ENCODE results near the gene CST4. TPM values are rescaled to one million over a fixed set of nuclear protein-coding genes. Genes with fewer than 3 reads are reported as not detected.

Gene CST4
- total and polyA plus RNA-seq, 2 experiments from 2014 or later = 0.23 TPM; not detected in 1

GRCh38 chr20:23643659-23644058, 45.2 kb downstream of the CST4 start:
- H3K27ac ChIP-seq = no peak overlapping the region
- H3K4me3 ChIP-seq = no peak overlapping the region
- H2AFZ ChIP-seq = no peak overlapping the region
- TF ChIP-seq, protein P1, sequence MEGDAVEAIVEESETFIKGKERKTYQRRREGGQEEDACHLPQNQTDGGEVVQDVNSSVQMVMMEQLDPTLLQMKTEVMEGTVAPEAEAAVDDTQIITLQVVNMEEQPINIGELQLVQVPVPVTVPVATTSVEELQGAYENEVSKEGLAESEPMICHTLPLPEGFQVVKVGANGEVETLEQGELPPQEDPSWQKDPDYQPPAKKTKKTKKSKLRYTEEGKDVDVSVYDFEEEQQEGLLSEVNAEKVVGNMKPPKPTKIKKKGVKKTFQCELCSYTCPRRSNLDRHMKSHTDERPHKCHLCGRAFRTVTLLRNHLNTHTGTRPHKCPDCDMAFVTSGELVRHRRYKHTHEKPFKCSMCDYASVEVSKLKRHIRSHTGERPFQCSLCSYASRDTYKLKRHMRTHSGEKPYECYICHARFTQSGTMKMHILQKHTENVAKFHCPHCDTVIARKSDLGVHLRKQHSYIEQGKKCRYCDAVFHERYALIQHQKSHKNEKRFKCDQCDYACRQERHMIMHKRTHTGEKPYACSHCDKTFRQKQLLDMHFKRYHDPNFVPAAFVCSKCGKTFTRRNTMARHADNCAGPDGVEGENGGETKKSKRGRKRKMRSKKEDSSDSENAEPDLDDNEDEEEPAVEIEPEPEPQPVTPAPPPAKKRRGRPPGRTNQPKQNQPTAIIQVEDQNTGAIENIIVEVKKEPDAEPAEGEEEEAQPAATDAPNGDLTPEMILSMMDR (IDR thresholded peaks at IDR 0.05; ENCODE audit: poor library complexity) = no peak
- TF ChIP-seq EZH2 (IDR thresholded peaks at IDR 0.05; ENCODE audit: borderline replicate concordance) (no peak), EZH2phosphoT487 (IDR thresholded peaks at IDR 0.05; ENCODE audit: low read depth, severe bottlenecking, unreplicated experiment) (no peak)
- no peaks in the 10 kb centered on the region for H3K27me3 ChIP-seq
- H4K20me1 ChIP-seq (ENCODE audit: insufficient read depth, poor library complexity, severe bottlenecking) = no peaks in the 10 kb centered on the region
- no peaks in the 10 kb centered on the region for H3K36me3 ChIP-seq (replicated peaks; ENCODE audit: insufficient read depth, low read depth)
- H3K4me1 ChIP-seq (ENCODE audit: insufficient read depth) = no peaks in the 10 kb centered on the region
- no peaks in the 10 kb centered on the region for H3K9me3 ChIP-seq (ENCODE audit: low read depth)
- no peaks in the 10 kb centered on the region for H3K79me2 ChIP-seq
- no peaks in the 10 kb centered on the region for H3K9me2 ChIP-seq (replicated peaks; ENCODE audit: insufficient read depth)
- no peak overlapping the region for H3K4me2 ChIP-seq
- 88% methylated on average over 6 of the region's 6 CpGs for WGBS (ENCODE audit: low lambda C conversion rate, missing lambda C conversion rate)
- no peak for DNase-seq (ENCODE audit: low spot score)

DNA sequence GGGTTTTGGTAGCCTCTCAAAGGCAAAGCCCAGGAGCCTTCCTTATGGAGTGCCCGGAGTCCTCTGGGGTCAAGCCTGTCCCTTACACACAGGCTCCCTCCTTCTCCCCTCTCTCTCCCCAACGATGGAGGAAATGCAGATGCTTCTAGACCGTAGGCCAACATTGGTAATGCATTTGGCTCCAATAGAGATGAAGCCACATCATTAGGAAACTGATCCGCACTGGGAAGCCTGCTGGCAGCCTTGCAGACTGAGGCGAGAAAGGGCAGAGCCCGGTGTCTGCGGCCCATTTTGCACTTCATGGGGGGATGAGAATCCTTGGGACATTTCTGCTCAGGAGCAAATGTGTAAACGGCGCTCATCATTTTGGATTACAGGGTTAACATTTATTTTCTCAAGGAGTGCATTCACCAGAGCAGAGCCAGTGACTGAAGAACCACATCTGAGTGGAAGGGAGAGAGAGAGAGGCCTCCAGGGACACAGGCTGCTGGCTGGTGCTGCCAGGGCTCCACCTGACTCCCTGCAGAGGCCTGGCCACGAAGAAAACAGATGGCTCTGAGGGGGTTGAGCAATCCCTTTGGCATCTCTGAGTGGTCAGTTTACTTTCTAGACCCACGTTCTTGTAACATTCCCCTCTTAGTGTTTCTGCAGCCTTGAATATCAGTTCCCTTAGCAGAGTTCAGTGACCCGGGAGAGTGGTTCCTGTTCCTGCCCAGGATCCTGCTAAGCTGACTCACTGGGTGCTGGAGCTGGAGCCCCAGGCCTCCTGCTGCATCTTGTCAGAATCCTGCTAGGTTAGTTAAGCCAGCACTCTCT, 46.7 kb downstream of the CST4 start:
- H3K4me2 ChIP-seq = no peak overlapping the region
- 70% methylated on average over 12 of the region's 12 CpGs for WGBS (ENCODE audit: low lambda C conversion rate, missing lambda C conversion rate)
- H3K4me3 ChIP-seq = no peak overlapping the region
- no peaks in the 10 kb centered on the region for H3K9me2 ChIP-seq (replicated peaks; ENCODE audit: insufficient read depth)
- no peak overlapping the region for H2AFZ ChIP-seq
- no peaks in the 10 kb centered on the region for H3K27me3 ChIP-seq
- no peaks in the 10 kb centered on the region for H4K20me1 ChIP-seq (ENCODE audit: insufficient read depth, poor library complexity, severe bottlenecking)
- no peaks in the 10 kb centered on the region for H3K4me1 ChIP-seq (ENCODE audit: insufficient read depth)
- DNase-seq (ENCODE audit: low spot score) = peak; percentile 62
- TF ChIP-seq, protein P1 (IDR thresholded peaks at IDR 0.05; ENCODE audit: poor library complexity) = no peak
- TF ChIP-seq EZH2 (IDR thresholded peaks at IDR 0.05; ENCODE audit: borderline replicate concordance) = no peak
- no peak for TF ChIP-seq EZH2phosphoT487 (IDR thresholded peaks at IDR 0.05; ENCODE audit: low read depth, severe bottlenecking, unreplicated experiment)
- no peaks in the 10 kb centered on the region for H3K9me3 ChIP-seq (ENCODE audit: low read depth)
- no peak overlapping the region for H3K27ac ChIP-seq
- no peaks in the 10 kb centered on the region for H3K36me3 ChIP-seq (replicated peaks; ENCODE audit: insufficient read depth, low read depth)
- no peaks in the 10 kb centered on the region for H3K79me2 ChIP-seq

DNA sequence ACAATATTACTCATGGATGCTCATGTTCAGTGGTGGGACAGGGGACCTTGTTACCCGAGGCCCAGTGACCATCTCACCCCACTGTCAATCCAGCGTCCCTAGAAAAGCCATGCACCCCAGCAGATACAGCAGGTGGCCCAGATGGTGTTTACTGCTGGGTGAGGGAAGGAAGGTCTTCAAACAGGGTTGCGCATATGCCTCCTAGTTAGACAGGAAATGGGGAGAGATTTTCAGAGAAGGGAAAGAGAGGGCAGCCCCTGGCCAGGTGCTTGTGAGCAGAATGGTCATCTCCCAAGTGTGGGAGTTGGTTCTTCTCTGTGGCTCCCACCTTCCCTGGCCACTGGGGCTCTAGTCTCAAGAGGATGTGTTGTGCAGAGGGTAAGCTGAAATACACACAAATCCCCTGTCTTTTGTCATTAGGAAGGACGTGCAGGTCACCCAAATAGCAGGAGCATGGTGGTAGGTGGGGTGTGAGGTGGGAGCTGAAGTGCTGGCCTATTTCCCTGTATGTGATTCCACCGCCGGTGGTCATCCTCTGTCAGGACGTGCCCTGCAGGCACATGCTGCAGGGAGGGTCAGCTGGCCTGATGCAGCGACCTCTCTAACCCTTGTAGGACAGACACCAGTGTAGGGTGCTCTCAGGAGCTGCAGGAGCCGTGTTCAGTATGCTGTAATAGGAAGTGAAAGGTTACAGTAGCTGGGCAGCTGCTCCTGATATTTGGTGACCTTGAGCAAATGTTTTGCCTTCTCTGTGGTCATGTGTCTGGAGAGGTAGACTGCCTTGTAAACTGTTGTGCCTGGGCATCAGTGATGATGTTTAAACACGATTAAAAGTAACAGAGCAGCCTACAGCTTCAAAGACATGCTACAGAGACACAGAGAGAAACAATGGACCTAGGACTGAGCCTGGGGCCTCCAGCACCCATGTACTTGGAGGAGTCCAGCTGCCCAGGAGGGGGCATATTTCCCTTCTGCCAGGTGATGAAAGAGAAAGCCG, 47.9 kb downstream of the CST4 start:
- Histone ChIP-seq H4K20me1 (ENCODE audit: insufficient read depth, poor library complexity, severe bottlenecking) (peaks cover 3% of the 10 kb centered on the region), H3K9me3 (ENCODE audit: low read depth) (no peaks in the 10 kb centered on the region), H3K9me2 (replicated peaks; ENCODE audit: insufficient read depth) (no peaks in the 10 kb centered on the region), H3K79me2 (peaks cover 10% of the 10 kb centered on the region), H3K4me2 (no peak overlapping the region), H3K4me1 (ENCODE audit: insufficient read depth) (peaks cover 10% of the 10 kb centered on the region), H2AFZ (no peak overlapping the region), H3K4me3 (no peak overlapping the region), H3K27me3 (no peaks in the 10 kb centered on the region), H3K27ac (no peak overlapping the region), H3K36me3 (replicated peaks; ENCODE audit: insufficient read depth, low read depth) (no peaks in the 10 kb centered on the region)
- 82% methylated on average over 11 of the region's 11 CpGs for WGBS (ENCODE audit: low lambda C conversion rate, missing lambda C conversion rate)
- no peak for DNase-seq (ENCODE audit: low spot score)
- TF ChIP-seq EZH2phosphoT487 (IDR thresholded peaks at IDR 0.05; ENCODE audit: low read depth, severe bottlenecking, unreplicated experiment) = no peak
- TF ChIP-seq, protein P1 (IDR thresholded peaks at IDR 0.05; ENCODE audit: poor library complexity) = no peak
- no peak for TF ChIP-seq EZH2 (IDR thresholded peaks at IDR 0.05; ENCODE audit: borderline replicate concordance)

Data from hepatocyte (in vitro differentiated cells).